PC-9 (cell line): Measurements from ENCODE around the gene TMBIM6. TPM values are rescaled to one million over a fixed set of nuclear protein-coding genes. Genes with fewer than 3 reads are reported as not detected.

Experiments used
- BruUV-seq: library from RNA; stranded (reverse); fragments of 400-500 nt; replicated peaks from 2 replicates; lab custom pipeline; 2021; lab: Mats Ljungman, UMichigan
- CTCF ChIA-PET: fragments of 300-600 bp; sonication (Branson Sonifier 250); formaldehyde crosslinking; loops from one replicate; lab custom pipeline; 2022; ENCODE audit warnings: antibody characterized with exemption; lab: Charles Lee
- POLR2A ChIA-PET: fragments of 300-600 bp; sonication (Branson Sonifier 250); formaldehyde crosslinking; loops from one replicate; lab custom pipeline; 2022; ENCODE audit warnings: antibody characterized with exemption; ENCODE audit not compliant: unreplicated experiment; lab: Charles Lee
- DNase-seq, 2 experiments: peaks; one replicate each; pipeline versions ENCODE4 v3.0.0 to v3.0.0-alpha.2; 2015 to 2022; ENCODE audit warnings: mixed read lengths in 1 of 2
- H2AFZ ChIP-seq: fragments of 200-600 bp; sonication (generic); 2 replicates; pipeline ENCODE4 v1.8.1; 2017; ENCODE audit warnings: antibody characterized with exemption
- H3F3A ChIP-seq: fragments of 200-600 bp; sonication (generic); 2 replicates; pipeline ENCODE4 v1.8.1; 2017; ENCODE audit warnings: antibody characterized with exemption, mild to moderate bottlenecking, low read depth; ENCODE audit not compliant: insufficient read depth
- H3K27ac ChIP-seq: fragments of 200-600 bp; sonication (generic); 2 replicates; pipeline ENCODE4 v1.6.1; 2016; ENCODE audit warnings: mixed run types
- H3K27me3 ChIP-seq: fragments of 200-600 bp; sonication (generic); 2 replicates; pipeline ENCODE4 v1.6.1; 2016; ENCODE audit warnings: low read depth, mixed run types; ENCODE audit not compliant: insufficient read depth
- H3K36me3 ChIP-seq: fragments of 200-600 bp; sonication (generic); 2 replicates; pipeline ENCODE4 v1.6.1; 2016; ENCODE audit warnings: low read depth, mixed run types
- H3K4me1 ChIP-seq: fragments of 200-600 bp; sonication (generic); replicated peaks from 2 replicates; pipeline ENCODE4 v1.6.1; 2016; ENCODE audit warnings: mixed run types; ENCODE audit not compliant: insufficient read depth
- H3K4me2 ChIP-seq: fragments of 200-600 bp; sonication (generic); 2 replicates; pipeline ENCODE4 v1.6.1; 2017; ENCODE audit warnings: mixed run types
- H3K4me3 ChIP-seq: fragments of 200-600 bp; sonication (generic); 2 replicates; pipeline ENCODE4 v1.6.1; 2016; ENCODE audit warnings: mixed run types
- H3K79me2 ChIP-seq: fragments of 200-600 bp; sonication (generic); 2 replicates; pipeline ENCODE4 v1.6.1; 2017; ENCODE audit warnings: low read depth, mixed run types
- H3K9me2 ChIP-seq: fragments of 200-600 bp; sonication (generic); 2 replicates; pipeline ENCODE4 v1.8.1; 2017; ENCODE audit warnings: mild to moderate bottlenecking; ENCODE audit not compliant: insufficient read depth
- H3K9me3 ChIP-seq: fragments of 200-600 bp; sonication (generic); 2 replicates; pipeline ENCODE4 v1.8.1; 2016; ENCODE audit warnings: low read depth; ENCODE audit not compliant: insufficient read depth
- H4K20me1 ChIP-seq: fragments of 200-600 bp; sonication (generic); 2 replicates; pipeline ENCODE4 v1.8.1; 2017; ENCODE audit not compliant: insufficient read depth
- EZH2 ChIP-seq: fragments of 200-600 bp; sonication (generic); IDR thresholded peaks from 2 replicates; pipeline ENCODE4 v1.8.0; 2017; ENCODE audit warnings: antibody characterized with exemption, low read depth
- intact Hi-C: fragments of 100-400 bp; cut with micrococcal nuclease; formaldehyde crosslinking; loops from one replicate; pipeline ENCODE4 v1.10.0; 2022; ENCODE audit not compliant: unreplicated experiment
- total RNA-seq: library from RNA; stranded (reverse); gene quantifications from 2 replicates; pipeline ENCODE4 v1.2.3, GENCODE V29; 2021
- TF ChIP-seq, protein P1 (sequence below): fragments of 200-600 bp; sonication (generic); conservative IDR thresholded peaks from 2 replicates; pipeline ENCODE4 v1.6.1; 2017; ENCODE audit warnings: mixed run types, antibody characterized with exemption, mild to moderate bottlenecking, moderate library complexity

The TMBIM6 gene
- total RNA-seq, 1 experiment from 2014 or later, result 690 TPM

DNA sequence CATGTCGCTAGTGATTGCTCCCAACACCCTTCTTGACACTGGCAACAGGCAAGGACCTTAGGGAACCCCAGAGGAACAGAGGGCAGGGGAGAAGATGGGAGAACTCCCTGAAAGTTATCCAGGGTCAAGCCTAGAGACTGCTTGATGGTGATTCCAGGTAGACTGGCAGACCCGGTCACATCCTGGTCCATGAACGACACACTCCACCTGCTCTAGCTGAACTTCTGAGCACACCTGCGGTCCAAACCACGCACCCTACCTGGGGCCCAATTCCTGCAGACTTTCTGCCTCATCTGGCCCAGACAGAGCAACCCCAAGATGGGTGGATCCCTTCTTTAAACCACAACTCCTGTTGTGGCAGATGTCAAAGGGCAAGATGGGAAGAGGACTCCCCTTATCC, 52.7 kb downstream of the TMBIM6 start:
- ChIA-PET CTCF (no interaction called here), POLR2A (no interaction called here)
- Histone ChIP-seq H3K27me3 (no peaks in the 10 kb centered on the region), H3F3A (no peaks in the 10 kb centered on the region; the same call in 1 of the 2 replicates), H3K79me2 (no peaks in the 10 kb centered on the region), H3K4me3 (no peak overlapping the region), H3K9me3 (no peaks in the 10 kb centered on the region), H3K4me2 (no peak overlapping the region), H3K9me2 (no peaks in the 10 kb centered on the region), H3K4me1 (no peaks in the 10 kb centered on the region), H4K20me1 (no peaks in the 10 kb centered on the region), H2AFZ (no peak overlapping the region), H3K27ac (no peak overlapping the region), H3K36me3 (no peaks in the 10 kb centered on the region)
- no peak for TF ChIP-seq EZH2
- TF ChIP-seq, protein P1, sequence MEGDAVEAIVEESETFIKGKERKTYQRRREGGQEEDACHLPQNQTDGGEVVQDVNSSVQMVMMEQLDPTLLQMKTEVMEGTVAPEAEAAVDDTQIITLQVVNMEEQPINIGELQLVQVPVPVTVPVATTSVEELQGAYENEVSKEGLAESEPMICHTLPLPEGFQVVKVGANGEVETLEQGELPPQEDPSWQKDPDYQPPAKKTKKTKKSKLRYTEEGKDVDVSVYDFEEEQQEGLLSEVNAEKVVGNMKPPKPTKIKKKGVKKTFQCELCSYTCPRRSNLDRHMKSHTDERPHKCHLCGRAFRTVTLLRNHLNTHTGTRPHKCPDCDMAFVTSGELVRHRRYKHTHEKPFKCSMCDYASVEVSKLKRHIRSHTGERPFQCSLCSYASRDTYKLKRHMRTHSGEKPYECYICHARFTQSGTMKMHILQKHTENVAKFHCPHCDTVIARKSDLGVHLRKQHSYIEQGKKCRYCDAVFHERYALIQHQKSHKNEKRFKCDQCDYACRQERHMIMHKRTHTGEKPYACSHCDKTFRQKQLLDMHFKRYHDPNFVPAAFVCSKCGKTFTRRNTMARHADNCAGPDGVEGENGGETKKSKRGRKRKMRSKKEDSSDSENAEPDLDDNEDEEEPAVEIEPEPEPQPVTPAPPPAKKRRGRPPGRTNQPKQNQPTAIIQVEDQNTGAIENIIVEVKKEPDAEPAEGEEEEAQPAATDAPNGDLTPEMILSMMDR, result no peak
- DNase-seq, result no peak
- intact Hi-C loops, result no loop called here
- BruUV-seq, result no TSS peak

DNA sequence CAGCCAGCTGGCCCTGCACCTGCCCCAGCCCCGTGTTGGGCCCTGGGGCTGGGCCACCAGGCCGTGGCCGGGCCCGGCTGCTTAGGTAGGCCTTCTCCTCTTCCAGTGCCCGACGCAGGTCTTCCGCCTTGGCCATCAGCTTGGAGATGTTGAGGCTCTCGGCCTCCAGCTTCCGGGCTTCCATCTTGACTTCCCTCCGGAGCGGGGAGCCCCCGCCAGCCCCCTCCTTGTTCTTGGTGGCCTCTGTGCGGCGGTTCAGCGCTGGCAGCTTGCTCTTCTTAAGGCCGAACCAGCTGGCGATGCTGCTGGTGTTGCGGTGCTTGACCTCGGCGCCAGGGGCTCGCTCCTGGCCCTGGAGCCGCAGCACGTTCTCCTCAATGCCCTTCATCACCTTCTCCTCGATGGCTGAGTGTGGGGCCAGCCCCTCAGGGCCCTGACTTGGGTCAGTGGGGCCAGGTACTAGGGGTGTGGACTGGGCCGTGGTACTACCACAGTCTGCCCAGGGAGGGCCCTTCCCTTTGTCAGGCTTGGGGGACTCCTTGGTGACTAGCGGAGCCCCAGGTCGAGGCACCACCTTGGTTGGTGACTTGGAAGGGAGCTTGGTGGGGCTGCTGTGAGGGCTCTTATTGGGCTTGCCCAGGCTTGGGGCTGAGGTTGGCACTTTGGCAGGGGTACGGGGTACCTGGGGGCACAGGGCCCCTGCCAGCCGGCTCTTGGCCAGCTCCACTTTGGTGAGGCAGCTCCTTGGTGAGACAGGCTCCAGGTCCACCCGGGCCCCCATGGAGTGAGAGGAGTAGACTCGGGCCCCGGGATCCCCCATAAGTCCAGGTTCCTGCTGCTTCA, 53.7 kb downstream of the TMBIM6 start:
- Histone ChIP-seq H3K27me3 (no peaks in the 10 kb centered on the region), H3K4me1 (no peaks in the 10 kb centered on the region), H4K20me1 (no peaks in the 10 kb centered on the region), H3K27ac (no peak overlapping the region), H3K36me3 (no peaks in the 10 kb centered on the region), H3K4me2 (no peak overlapping the region), H2AFZ (no peak overlapping the region), H3K9me3 (no peaks in the 10 kb centered on the region), H3F3A (no peaks in the 10 kb centered on the region; the same call in 1 of the 2 replicates), H3K4me3 (no peak overlapping the region), H3K79me2 (no peaks in the 10 kb centered on the region), H3K9me2 (no peaks in the 10 kb centered on the region)
- ChIA-PET POLR2A (no interaction called here), CTCF (no interaction called here)
- intact Hi-C loops, result no loop called here
- TF ChIP-seq, protein P1, result no peak
- TF ChIP-seq EZH2, result no peak
- BruUV-seq, result no TSS peak
- DNase-seq, result no peak

DNA sequence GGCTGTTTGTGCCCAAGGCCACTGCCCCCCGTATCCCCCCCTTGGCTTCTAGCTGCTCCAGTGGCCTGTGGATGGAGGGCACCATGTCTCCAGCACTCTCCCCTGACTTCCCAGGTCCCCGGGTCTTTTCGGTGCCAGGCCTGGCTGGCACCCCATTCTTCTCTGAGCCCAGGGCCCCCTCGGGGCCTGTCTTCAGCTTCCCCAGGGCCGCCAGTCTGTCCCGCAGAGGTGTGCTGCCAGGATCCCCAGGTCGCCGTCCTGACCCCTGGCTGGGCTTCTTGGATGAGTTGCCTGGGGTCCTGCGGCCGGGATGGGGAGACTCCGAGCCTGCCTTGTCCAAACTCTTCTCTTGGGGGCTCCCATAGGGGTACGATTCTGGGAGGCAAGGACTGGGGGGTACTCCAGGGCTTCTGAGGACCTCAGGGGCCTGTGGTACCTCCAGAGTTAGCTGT, 54.3 kb downstream of the TMBIM6 start:
- Histone ChIP-seq H3K36me3 (no peaks in the 10 kb centered on the region), H3K79me2 (no peaks in the 10 kb centered on the region), H3K9me3 (no peaks in the 10 kb centered on the region), H2AFZ (no peak overlapping the region), H4K20me1 (no peaks in the 10 kb centered on the region), H3K27me3 (no peaks in the 10 kb centered on the region), H3K9me2 (no peaks in the 10 kb centered on the region), H3K4me3 (no peak overlapping the region), H3K27ac (no peak overlapping the region), H3F3A (no peaks in the 10 kb centered on the region; the same call in 1 of the 2 replicates), H3K4me2 (no peak overlapping the region), H3K4me1 (no peaks in the 10 kb centered on the region)
- intact Hi-C loops, result no loop called here
- ChIA-PET POLR2A (no interaction called here), CTCF (no interaction called here)
- no peak for DNase-seq
- TF ChIP-seq, protein P1, result no peak
- TF ChIP-seq EZH2, result no peak
- no TSS peak for BruUV-seq
